Esophagus muscularis mucosa (tissue), 4 donors: ENCODE measurements around the gene NLRC3. TPM values are rescaled to one million over a fixed set of nuclear protein-coding genes. Genes with fewer than 3 reads are reported as not detected.

ENCODE experiments used
- DNase-seq: peaks from one replicate; pipeline ENCODE4 v3.0.0-alpha.2; 2017; ENCODE audit errors: extremely low spot score
- H3K27ac ChIP-seq, 4 donors: fragments of 200-600 bp; sonication (generic); replicated peaks in 1 of 4; 1 replicate in 3 of 4; 2 replicates in 1 of 4; pipeline ENCODE4 v1.5.1; 2016 to 2019; ENCODE audit warnings: mild to moderate bottlenecking in 1 of 4
- H3K27me3 ChIP-seq, 4 donors: fragments of 200-600 bp; sonication (generic); one replicate each; pipeline versions ENCODE4 v1.5.1 to v1.6.0; 2016 to 2019
- H3K36me3 ChIP-seq, 4 donors: fragments of 200-600 bp; sonication (generic); one replicate each; pipeline ENCODE4 v1.5.1; 2016 to 2019
- H3K4me1 ChIP-seq, 4 donors: fragments of 200-600 bp; sonication (generic); one replicate each; pipeline ENCODE4 v1.5.1; 2016 to 2019
- H3K4me3 ChIP-seq, 4 donors: fragments of 200-600 bp; sonication (generic); 1 replicate in 2 of 4; 2 replicates in 2 of 4; pipeline ENCODE4 v1.5.1; 2016 to 2019; ENCODE audit warnings: mild to moderate bottlenecking in 4 of 4, moderate library complexity in 1 of 4
- H3K9me3 ChIP-seq, 4 donors: fragments of 200-600 bp; sonication (generic); 1 replicate in 3 of 4; 2 replicates in 1 of 4; pipeline ENCODE4 v1.5.1; 2016 to 2019
- CTCF ChIP-seq, 3 experiments: fragments of 200-600 bp in 2 of 3; fragments of 450-650 bp in 1 of 3; sonication (generic) in 2 of 3; IDR thresholded peaks; one replicate each; pipeline ENCODE4 v1.5.1; 2017 to 2019; ENCODE audit warnings: antibody characterized with exemption in 3 of 3, mild to moderate bottlenecking in 2 of 3, moderate library complexity in 1 of 3
- EP300 ChIP-seq: sonication (generic); formaldehyde crosslinking; IDR thresholded peaks from one replicate; pipeline ENCODE4 v1.6.1; 2017; ENCODE audit warnings: antibody characterized with exemption
- POLR2A ChIP-seq: fragments of 450-650 bp; IDR thresholded peaks from one replicate; pipeline ENCODE4 v1.6.1; 2017; ENCODE audit warnings: antibody characterized with exemption, moderate library complexity, mild to moderate bottlenecking, low read depth
- POLR2AphosphoS5 ChIP-seq, 2 donors: sonication (generic); formaldehyde crosslinking; IDR thresholded peaks; one replicate each; pipeline ENCODE4 v1.6.1; 2017; ENCODE audit warnings: antibody characterized with exemption in 2 of 2
- WGBS: methylation state at CpG from one replicate; pipeline ENCODE4 v1.1.5; 2018; 5-methylcytosine and 5-hydroxymethylcytosine counted together
- intact Hi-C: fragments of 100-400 bp; cut with DNase I; formaldehyde crosslinking; loops from one replicate; pipeline ENCODE4 v1.15.1; 2023
- total RNA-seq, 4 donors: library from RNA; depleted of rRNA; stranded (reverse); fragments of >200 nt; gene quantifications; one replicate each; pipeline versions ENCODE4 v1.1.0 to v1.2.1, GENCODE V29; 2016

Gene NLRC3
- total RNA-seq, 4 donors from 2014 or later = 0.57 to 2.5 (median 0.95) TPM

GRCh38 chr16:3574195-3574594 lies 3.0 kb downstream of the NLRC3 start:
- Histone ChIP-seq H3K4me1 (peaks cover 0 to 5% (median under 1%) of the 10 kb centered on the region in 4 donors), H3K4me3 (no peak overlapping the region), H3K27me3 (peaks cover 0 to 34% (median 11%) of the 10 kb centered on the region in 4 donors), H3K27ac (no peak overlapping the region), H3K36me3 (no peaks in the 10 kb centered on the region), H3K9me3 (peaks cover 0 to 14% (median 11%) of the 10 kb centered on the region in 4 donors)
- intact Hi-C loops = no loop called here
- TF ChIP-seq POLR2A (no peak), EP300 (no peak), CTCF (IDR thresholded peaks at IDR 0.05) (no peak), POLR2AphosphoS5 (IDR thresholded peaks at IDR 0.05) (no peak)
- DNase-seq = no peak
- 91% methylated on average over 14 of the region's 14 CpGs for WGBS

- Histone ChIP-seq H3K9me3 (peaks cover 0 to 14% (median 11%) of the 10 kb centered on the region in 4 donors), H3K27me3 (peaks cover 0 to 25% (median 6%) of the 10 kb centered on the region in 4 donors), H3K4me1 (no peaks in the 10 kb centered on the region), H3K4me3 (no peak overlapping the region), H3K36me3 (no peaks in the 10 kb centered on the region), H3K27ac (no peak overlapping the region)
- no peak for DNase-seq
- intact Hi-C loops = no loop called here
- 85% methylated on average over 9 of the region's 9 CpGs for WGBS
- TF ChIP-seq POLR2A = no peak
- TF ChIP-seq EP300 = no peak
- TF ChIP-seq CTCF (IDR thresholded peaks at IDR 0.05) = no peak
- TF ChIP-seq POLR2AphosphoS5 (IDR thresholded peaks at IDR 0.05) = no peak
Measured at GRCh38 chr16:3573146-3573815, 3.9 kb downstream of the NLRC3 start.

- intact Hi-C loops = no loop called here
- H3K36me3 ChIP-seq = no peaks in the 10 kb centered on the region
- H3K9me3 ChIP-seq = peaks cover 0 to 14% (median 11%) of the 10 kb centered on the region in 4 donors
- no peak overlapping the region for H3K4me3 ChIP-seq
- no peaks in the 10 kb centered on the region for H3K4me1 ChIP-seq
- H3K27ac ChIP-seq = no peak overlapping the region
- WGBS = 76% methylated on average over 4 of the region's 4 CpGs
- TF ChIP-seq POLR2AphosphoS5 (IDR thresholded peaks at IDR 0.05) (no peak), POLR2A (no peak), CTCF (IDR thresholded peaks at IDR 0.05) (no peak)
- no peak for DNase-seq
- H3K27me3 ChIP-seq = no peaks in the 10 kb centered on the region
Measured at GRCh38 chr16:3570420-3571062, 6.7 kb downstream of the NLRC3 start.

- no peaks in the 10 kb centered on the region for H3K4me1 ChIP-seq
- no peak for TF ChIP-seq POLR2AphosphoS5 (IDR thresholded peaks at IDR 0.05)
- no peak for TF ChIP-seq CTCF (IDR thresholded peaks at IDR 0.05)
- TF ChIP-seq EP300 = no peak
- intact Hi-C loops = no loop called here
- H3K9me3 ChIP-seq = peaks cover 0 to 14% (median 11%) of the 10 kb centered on the region in 4 donors
- 85% methylated on average over 2 of the region's 2 CpGs for WGBS
- H3K36me3 ChIP-seq = peaks cover 0 to under 1% (median 0%) of the 10 kb centered on the region in 4 donors
- H3K4me3 ChIP-seq = no peak overlapping the region
- no peak overlapping the region for H3K27ac ChIP-seq
- no peak for DNase-seq
- H3K27me3 ChIP-seq = no peaks in the 10 kb centered on the region
Measured at GRCh38 chr16:3569851-3570250, 7.4 kb downstream of the NLRC3 start.
